ENCODE data around the gene LGI4.

The LGI4 gene

GRCh38 chr19:35122687-35123551 lies 11.9 kb downstream of the LGI4 start:
- no peak for DNase-seq

- DNase-seq, result no peak
These were observed 14.0 kb downstream of the LGI4 start for GRCh38 chr19:35120898-35121297.

GRCh38 chr19:35120492-35120891 lies 14.4 kb downstream of the LGI4 start:
- DNase-seq, result no peak

- DNase-seq, result no peak
These were observed 15.2 kb downstream of the LGI4 start for GRCh38 chr19:35119578-35120155.

- DNase-seq, result no peak
These were observed 15.8 kb downstream of the LGI4 start for GRCh38 chr19:35119091-35119490.

GRCh38 chr19:35118268-35119020 lies 16.4 kb downstream of the LGI4 start:
- DNase-seq, result no peak

- no peak for DNase-seq
These were observed 17.1 kb downstream of the LGI4 start for GRCh38 chr19:35117799-35118198.

GRCh38 chr19:35117116-35117515 lies 17.7 kb downstream of the LGI4 start:
- no peak for DNase-seq

- no peak for DNase-seq
These were observed 18.6 kb downstream of the LGI4 start for GRCh38 chr19:35116072-35116801.

- DNase-seq, result no peak
These were observed 19.5 kb downstream of the LGI4 start, which contains the start of gene FXYD3 for GRCh38 chr19:35115177-35115951. FXYD3 (plus strand) TSS chr19:35115823; CDS start chr19:35119377, 3,554 bp downstream.

- DNase-seq, result no peak
These were observed 20.3 kb downstream of the LGI4 start for GRCh38 chr19:35114353-35115176.

GRCh38 chr19:35112995-35113688 lies 21.7 kb downstream of the LGI4 start:
- no peak for DNase-seq

GRCh38 chr19:35110974-35111373 lies 23.9 kb downstream of the LGI4 start:
- no peak for DNase-seq

GRCh38 chr19:35109395-35110112 lies 25.3 kb downstream of the LGI4 start:
- DNase-seq, result no peak

- no peak for DNase-seq
These were observed 26.1 kb downstream of the LGI4 start for GRCh38 chr19:35108730-35109129.

GRCh38 chr19:35107545-35107944 lies 27.3 kb downstream of the LGI4 start:
- no peak for DNase-seq

- no peak for DNase-seq
These were observed 27.8 kb downstream of the LGI4 start for GRCh38 chr19:35106898-35107541.

GRCh38 chr19:35106291-35106583 lies 28.6 kb downstream of the LGI4 start:
- no peak for DNase-seq
